OCI-LY7 (cell line): ENCODE measurements around the gene NUTM2B.
"Not testable (repeated sequence)": the region's sequence is repeated elsewhere in the genome, so short reads cannot be mapped to it uniquely, and the experiment has no call there.

Experiments used
- CTCF ChIP-seq: fragments of 200-600 bp; sonication (generic); conservative IDR thresholded peaks from 2 replicates; pipeline ENCODE4 v1.5.1; 2014; ENCODE audit warnings: mild to moderate bottlenecking, antibody characterized with exemption, low read length, moderate library complexity, mixed read lengths
- EZH2phosphoT487 ChIP-seq: fragments of 200-600 bp; sonication (generic); IDR thresholded peaks from 2 replicates; pipeline ENCODE4 v1.6.1; 2018; ENCODE audit warnings: low read depth, borderline replicate concordance, mild to moderate bottlenecking, mixed run types, antibody characterized with exemption, low read length, moderate library complexity, mixed read lengths

DNA sequence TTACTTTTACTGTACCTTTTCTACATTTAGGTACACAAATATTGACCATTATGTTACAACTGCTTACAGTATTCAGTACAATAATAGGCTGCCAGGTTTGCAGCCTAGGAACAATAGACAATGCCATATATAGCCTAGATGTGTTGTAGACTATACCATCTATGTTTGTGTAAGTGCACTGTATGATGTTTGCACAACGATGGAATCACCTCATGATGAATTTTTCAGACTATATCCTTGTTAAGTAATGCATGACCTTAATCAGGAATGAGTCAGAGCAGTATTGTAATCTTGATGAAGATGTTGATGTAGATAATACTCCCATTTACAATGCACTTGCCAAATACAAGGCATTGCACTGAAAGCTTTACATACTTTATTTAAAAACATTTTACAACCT lies 23.6 kb downstream of the NUTM2B start:
- not testable (repeated sequence) for TF ChIP-seq CTCF, EZH2phosphoT487
